Endothelial cell of umbilical vein (primary cell): ENCODE measurements around the gene SLC9A9. TPM values are rescaled to one million over a fixed set of nuclear protein-coding genes. Genes with fewer than 3 reads are reported as not detected.

Experiments used
- BruUV-seq: library from RNA; stranded (reverse); fragments of 400-500 nt; replicated peaks from 2 replicates; lab custom pipeline; 2021; lab: Mats Ljungman, UMichigan
- CTCF ChIA-PET: fragments of 300-600, 350-600 bp; sonication (Branson Sonifier 250); formaldehyde crosslinking; loops from one replicate; lab custom pipeline; 2021; ENCODE audit warnings: antibody characterized with exemption, inconsistent platforms; lab: Charles Lee
- POLR2A ChIA-PET: fragments of 300-600, 350-600 bp; sonication (Branson Sonifier 250); formaldehyde crosslinking; loops from one replicate; lab custom pipeline; 2021; ENCODE audit warnings: antibody characterized with exemption, inconsistent platforms; lab: Charles Lee
- DNase-seq: peaks from one replicate; pipeline ENCODE4 v3.0.0-alpha.2; 2011; ENCODE audit warnings: low read depth, low spot score
- FAIRE-seq: peaks from 2 replicates; lab custom pipeline; 2011; peaks lifted over from hg19 to GRCh38; lab: Jason Lieb, UNC
- H2AFZ ChIP-seq: 2 replicates; pipeline ENCODE4 v1.6.0; 2012; ENCODE audit warnings: low read depth, low read length, control low read depth, inconsistent platforms
- H3K27ac ChIP-seq: 2 replicates; pipeline ENCODE4 v1.5.1; 2011; ENCODE audit warnings: low read depth, mild to moderate bottlenecking, control low read depth, low read length, moderate library complexity; ENCODE audit not compliant: insufficient read depth
- H3K27me3 ChIP-seq, 2 experiments: 2 replicates each; pipeline versions ENCODE4 v1.6.0 to v1.6.1; 2011; ENCODE audit warnings: low read length in 2 of 2, mixed read lengths in 1 of 2; ENCODE audit not compliant: control insufficient read depth in 2 of 2, insufficient read depth in 2 of 2
- H3K36me3 ChIP-seq, 2 experiments: 2 replicates in 1 of 2; 3 replicates in 1 of 2; pipeline ENCODE4 v1.5.1; 2011; ENCODE audit warnings: low read length in 2 of 2, mild to moderate bottlenecking in 1 of 2, moderate library complexity in 1 of 2; ENCODE audit not compliant: control insufficient read depth in 2 of 2, insufficient read depth in 2 of 2; ENCODE audit errors: extremely low read depth in 1 of 2
- H3K4me1 ChIP-seq: 3 replicates; pipeline ENCODE4 v1.5.1; 2011; ENCODE audit warnings: mild to moderate bottlenecking, low read length; ENCODE audit not compliant: control insufficient read depth, insufficient read depth; ENCODE audit errors: extremely low read depth
- H3K4me2 ChIP-seq: 2 replicates; pipeline ENCODE4 v1.6.1; 2011; ENCODE audit warnings: low read length, control low read depth, mixed read lengths; ENCODE audit not compliant: insufficient read depth
- H3K4me3 ChIP-seq, 3 experiments: fragments of 200-600 bp in 1 of 3; sonication (generic), shearing (Covaris generic) in 1 of 3; replicated peaks in 1 of 3; 2 replicates each; pipeline ENCODE4 v1.5.1; 2011 to 2016; ENCODE audit warnings: control low read depth in 3 of 3, low read length in 3 of 3, mild to moderate bottlenecking in 2 of 3, inconsistent platforms in 1 of 3, low read depth in 1 of 3, moderate library complexity in 1 of 3; ENCODE audit not compliant: insufficient read depth in 1 of 3
- H3K79me2 ChIP-seq: 2 replicates; pipeline ENCODE4 v1.6.0; 2012; ENCODE audit warnings: low read length, inconsistent platforms; ENCODE audit not compliant: control insufficient read depth, insufficient read depth
- H3K9ac ChIP-seq: replicated peaks from 2 replicates; pipeline ENCODE3; 2011; ENCODE audit warnings: low read length, control low read depth; ENCODE audit not compliant: insufficient read depth; ENCODE audit errors: extremely low read depth
- H3K9me1 ChIP-seq: replicated peaks from 3 replicates; pipeline ENCODE4 v1.6.0; 2011; ENCODE audit warnings: mild to moderate bottlenecking, low read length; ENCODE audit not compliant: control insufficient read depth, insufficient read depth; ENCODE audit errors: extremely low read depth
- H3K9me3 ChIP-seq: replicated peaks from 2 replicates; pipeline ENCODE4 v1.5.1; 2012; ENCODE audit warnings: low read length, inconsistent platforms; ENCODE audit not compliant: control insufficient read depth, insufficient read depth
- H4K20me1 ChIP-seq: replicated peaks from 2 replicates; pipeline ENCODE3; 2011; ENCODE audit warnings: mild to moderate bottlenecking, low read length; ENCODE audit not compliant: control insufficient read depth, insufficient read depth; ENCODE audit errors: extremely low read depth
- CTCF ChIP-seq, 2 donors: IDR thresholded peaks; 1 replicate in 1 of 2; 2 replicates in 1 of 2; pipeline ENCODE4 v1.5.1; 2011; ENCODE audit warnings: low read length in 2 of 2, mild to moderate bottlenecking in 2 of 2, moderate library complexity in 2 of 2, control low read depth in 1 of 2, inconsistent platforms in 1 of 2, low read depth in 1 of 2; ENCODE audit not compliant: insufficient read depth in 1 of 2; ENCODE audit errors: extremely low read depth in 1 of 2
- EZH2 ChIP-seq: IDR thresholded peaks from 2 replicates; pipeline ENCODE4 v1.6.1; 2012; ENCODE audit warnings: borderline replicate concordance, low read depth, mild to moderate bottlenecking, moderate library complexity, low read length, inconsistent platforms; ENCODE audit not compliant: severe bottlenecking
- FOS ChIP-seq: IDR thresholded peaks from 2 replicates; pipeline ENCODE4 v1.6.1; 2011; ENCODE audit warnings: mild to moderate bottlenecking, low read length, moderate library complexity, borderline replicate concordance; ENCODE audit not compliant: insufficient read depth
- GATA2 ChIP-seq: IDR thresholded peaks from 2 replicates; pipeline ENCODE4 v1.7.0; 2011; ENCODE audit warnings: low read depth, mild to moderate bottlenecking, moderate library complexity, mixed read lengths, low read length; ENCODE audit not compliant: insufficient read length, insufficient read depth
- JUN ChIP-seq: IDR thresholded peaks from 2 replicates; pipeline ENCODE4 v1.6.1; 2011; ENCODE audit warnings: borderline replicate concordance, low read depth; ENCODE audit not compliant: insufficient read length, insufficient read depth
- MAX ChIP-seq: IDR thresholded peaks from 2 replicates; pipeline ENCODE4 v1.6.1; 2011; ENCODE audit not compliant: insufficient read depth, insufficient read length
- MYC ChIP-seq: IDR thresholded peaks from one replicate; pipeline ENCODE4 v1.6.1; 2011; ENCODE audit warnings: mild to moderate bottlenecking, low read depth, low read length
- dilution Hi-C: fragments of 300-500 bp; cut with MboI; formaldehyde crosslinking; loops from one replicate; pipeline ENCODE4 v1.15.0; 2019; ENCODE audit warnings: low sequenced_read_pairs; ENCODE audit not compliant: extremely low pct_ligation_motif_present
- intact Hi-C: fragments of 100-400 bp; cut with micrococcal nuclease; formaldehyde crosslinking; loops from one replicate; pipeline ENCODE4 v1.10.0; 2022
- polyA plus RNA-seq, 4 experiments: library from polyadenylated mRNA; depleted of rRNA in 3 of 4; stranded (reverse) in 3 of 4; unstranded in 1 of 4; fragments of >200 nt; gene quantifications; 2 replicates each; pipeline versions ENCODE4 v1.2.1 to v1.2.3, GENCODE V29; 2011 to 2012; ENCODE audit warnings: missing spikeins in 1 of 4
- total RNA-seq: library from RNA; stranded (reverse); gene quantifications from 2 replicates; pipeline ENCODE4 v1.2.3, GENCODE V29; 2021

Gene SLC9A9
- total and polyA plus RNA-seq, 2 donors (not counting 3 experiments of a cell fraction or from before 2014, with no cell fraction given): 1.5 to 1.8 TPM

- no TSS peak for BruUV-seq
- FAIRE-seq: peak; percentile 21
- TF ChIP-seq JUN: no peak
- TF ChIP-seq MYC: no peak
- no peak for TF ChIP-seq MAX
- no peak for TF ChIP-seq CTCF (IDR thresholded peaks at IDR 0.05; ENCODE audit: extremely low read depth in 1 of 2, insufficient read depth in 1 of 2, low read depth in 1 of 2, low read length in 2 of 2)
- no peak for TF ChIP-seq GATA2
- no peak for TF ChIP-seq FOS
- no peak for TF ChIP-seq EZH2
These were observed 612.6 kb downstream of the SLC9A9 start for GRCh38 chr3:143235614-143236204.

More at GRCh38 chr3:143235614-143236204, 612.6 kb downstream of the SLC9A9 start:
- Histone ChIP-seq H3K36me3 (no peaks in the 10 kb centered on the region), H3K27me3 (no peaks in the 10 kb centered on the region), H3K4me2 (no peak overlapping the region), H3K27ac (no peak overlapping the region), H3K4me1 (peaks cover 17% of the 10 kb centered on the region), H4K20me1 (no peaks in the 10 kb centered on the region), H3K9me1 (no peaks in the 10 kb centered on the region), H2AFZ (no peak overlapping the region), H3K9me3 (no peaks in the 10 kb centered on the region), H3K9ac (no peak overlapping the region), H3K4me3 (no peak overlapping the region), H3K79me2 (no peaks in the 10 kb centered on the region)
- dilution Hi-C loops: no loop called here
- DNase-seq: no peak
- intact Hi-C loops: no loop called here
- ChIA-PET POLR2A (no interaction called here), CTCF (interaction anchor here (1.2 kb wide), 1 partner anchor 19 kb away, joined by 3 read pairs; no protein-coding TSS in a partner anchor)
